GM21825 (cell line): ENCODE measurements around the gene ZCCHC9.
A peak's percentile ranks its signal among the peaks of the same experiment; 100 is the strongest.
"Not testable (repeated sequence)": the region's sequence is repeated elsewhere in the genome, so short reads cannot be mapped to it uniquely, and the experiment has no call there.

ENCODE experiments used
- ATAC-seq: cut with Tn5 transposase; IDR thresholded peaks from one replicate; pipeline ENCODE4 v1.9.1; 2021; ENCODE audit warnings: mild to moderate bottlenecking, moderate library complexity; ENCODE audit not compliant: unreplicated experiment

Gene ZCCHC9, protein sequence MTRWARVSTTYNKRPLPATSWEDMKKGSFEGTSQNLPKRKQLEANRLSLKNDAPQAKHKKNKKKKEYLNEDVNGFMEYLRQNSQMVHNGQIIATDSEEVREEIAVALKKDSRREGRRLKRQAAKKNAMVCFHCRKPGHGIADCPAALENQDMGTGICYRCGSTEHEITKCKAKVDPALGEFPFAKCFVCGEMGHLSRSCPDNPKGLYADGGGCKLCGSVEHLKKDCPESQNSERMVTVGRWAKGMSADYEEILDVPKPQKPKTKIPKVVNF

GRCh38 chr5:81301271-81302015 is at the start of gene ZCCHC9:
Gene ZCCHC9, plus strand, starts transcription at chr5:81301587. Its CDS starts 3,171 bp downstream, at chr5:81304758.
- peak; percentile 97 for ATAC-seq

DNA sequence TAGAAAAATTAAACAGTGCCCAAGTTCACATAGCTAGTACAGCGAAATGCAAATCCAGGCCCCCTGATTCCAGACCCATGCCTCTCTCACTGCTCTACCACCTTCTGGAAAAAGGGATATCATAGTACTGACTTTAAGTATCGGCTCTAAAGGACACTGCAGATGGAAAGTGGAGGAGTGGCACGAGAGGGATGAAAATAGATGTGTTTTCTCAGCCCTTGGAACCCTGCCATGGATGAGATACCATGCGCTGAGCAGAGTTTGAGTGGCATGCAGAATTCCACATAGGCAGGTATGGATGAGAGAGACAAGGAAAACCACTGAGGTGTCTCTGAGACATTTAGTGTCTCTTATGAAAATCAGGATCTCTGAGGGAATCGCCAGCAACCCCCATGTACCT is 49.5 kb upstream of the ZCCHC9 start:
- no peak for ATAC-seq

- no peak for ATAC-seq
Observed at GRCh38 chr5:81252904-81253303, 48.5 kb upstream of the ZCCHC9 start.

DNA sequence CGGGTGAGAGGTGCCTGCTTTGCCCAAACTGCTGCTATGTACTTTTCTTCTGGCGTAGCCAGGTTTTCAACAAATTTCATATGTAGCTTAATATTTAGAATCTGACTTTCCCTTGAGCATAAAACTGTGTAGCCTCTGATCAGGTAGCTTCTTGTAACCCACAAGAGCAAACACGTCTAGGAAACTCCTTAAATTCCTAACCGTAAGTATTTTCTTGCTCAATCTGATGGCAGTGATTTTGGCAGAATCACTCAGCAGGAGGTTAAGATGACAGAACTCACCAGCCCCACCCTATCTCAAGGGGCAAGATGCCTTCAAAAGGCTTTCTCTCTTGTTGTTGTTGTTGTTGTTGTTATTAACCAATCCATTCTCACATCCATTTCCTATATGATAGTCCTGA is 47.5 kb upstream of the ZCCHC9 start:
- ATAC-seq, result no peak

DNA sequence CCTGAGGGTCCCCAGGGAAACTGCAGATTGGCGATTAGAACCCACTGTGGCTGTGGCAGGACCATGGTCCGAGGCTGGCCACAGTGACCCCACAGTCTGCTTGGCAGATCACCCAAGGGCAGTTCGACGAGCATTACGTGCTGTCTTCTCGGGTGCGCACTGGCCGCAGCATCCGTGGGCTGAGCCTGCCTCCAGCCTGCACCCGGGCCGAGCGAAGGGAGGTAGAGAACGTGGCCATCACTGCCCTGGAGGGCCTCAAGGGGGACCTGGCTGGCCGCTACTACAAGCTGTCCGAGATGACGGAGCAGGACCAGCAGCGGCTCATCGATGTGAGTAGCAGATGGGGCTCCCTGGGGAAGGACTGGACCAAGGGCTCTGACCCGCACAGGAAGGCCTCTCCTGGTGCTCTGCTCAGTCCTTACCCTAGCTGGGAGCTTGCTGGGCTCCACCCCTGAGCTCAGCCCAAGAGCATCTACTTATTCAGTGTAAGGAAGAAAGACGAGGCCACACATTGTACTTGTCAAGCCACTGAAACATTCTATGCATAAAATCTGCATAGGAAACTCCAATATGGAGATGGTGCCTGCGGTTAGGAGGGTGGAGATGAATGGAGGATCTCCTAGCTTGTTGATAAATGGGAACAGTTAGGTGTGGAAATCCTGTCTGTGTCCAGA is 46.4 kb upstream of the ZCCHC9 start:
- no peak for ATAC-seq

- ATAC-seq, result no peak
Observed at GRCh38 chr5:81256766-81257165, 44.6 kb upstream of the ZCCHC9 start.

DNA sequence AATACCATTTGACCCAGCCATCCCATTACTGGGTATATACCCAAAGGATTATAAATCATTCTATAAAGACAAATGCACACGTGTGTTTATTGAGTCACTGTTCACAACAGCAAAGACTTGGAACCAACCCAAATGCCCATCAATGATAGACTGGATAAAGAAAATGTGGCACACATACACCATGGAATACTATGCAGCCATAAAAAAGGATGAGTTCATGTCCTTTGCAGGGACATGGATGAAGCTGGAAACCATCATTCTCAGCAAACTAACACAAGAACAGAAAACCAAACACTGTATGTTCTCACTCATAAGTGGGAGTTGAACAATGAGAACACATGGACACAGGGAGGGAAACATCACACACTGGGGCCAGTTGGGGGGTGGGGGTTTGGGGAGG is 38.6 kb upstream of the ZCCHC9 start:
- not testable (repeated sequence) for ATAC-seq

DNA sequence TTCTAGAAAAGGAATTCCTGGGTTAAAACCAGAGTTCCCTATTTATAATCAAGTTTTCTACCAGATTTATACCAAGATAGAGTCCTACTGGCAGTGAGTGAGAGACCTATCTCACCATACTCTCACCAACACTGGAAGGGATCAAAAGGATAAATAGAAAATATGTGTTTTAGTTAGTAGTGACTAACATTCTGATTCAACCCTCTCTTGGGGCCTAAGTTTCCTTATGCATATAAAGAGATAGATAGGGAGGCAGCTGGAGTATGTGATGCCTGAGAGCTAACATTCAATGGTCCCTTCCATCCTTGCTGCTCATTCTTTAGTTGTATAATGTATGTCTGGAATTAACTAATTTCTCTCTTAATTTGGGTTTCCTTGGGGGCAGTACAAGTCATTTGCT is 36.3 kb upstream of the ZCCHC9 start:
- no peak for ATAC-seq

DNA sequence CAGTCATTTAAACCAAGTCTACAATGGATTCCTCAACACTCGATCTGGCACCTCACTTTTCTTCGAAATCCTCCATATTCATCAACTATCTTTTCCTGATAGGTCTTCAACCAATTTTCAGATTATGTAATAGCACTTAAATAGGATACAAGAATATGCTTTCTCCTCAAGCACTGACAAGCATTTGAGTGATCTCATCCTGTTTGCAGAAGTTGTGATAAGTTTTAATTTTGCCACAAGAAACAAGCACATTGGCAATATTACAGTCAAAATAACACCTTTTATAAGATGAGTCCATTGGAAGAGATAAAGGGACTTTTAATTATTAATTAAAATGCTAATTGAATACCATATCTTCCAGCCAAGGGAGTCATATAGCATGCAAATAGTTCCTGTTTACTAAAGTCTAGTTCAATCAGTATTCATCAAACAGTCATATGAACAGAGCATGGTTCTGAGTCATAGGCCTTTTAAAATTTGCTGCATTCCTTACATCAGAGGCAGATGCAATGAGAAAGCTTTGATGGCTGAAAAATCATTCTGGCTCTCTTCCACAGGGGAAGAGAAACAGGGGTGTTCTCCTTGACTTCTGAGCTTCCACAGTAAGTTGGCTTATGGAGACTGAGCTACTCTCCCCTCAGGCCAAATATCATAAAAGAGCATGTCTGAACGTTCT is 32.7 kb upstream of the ZCCHC9 start:
- no peak for ATAC-seq

DNA sequence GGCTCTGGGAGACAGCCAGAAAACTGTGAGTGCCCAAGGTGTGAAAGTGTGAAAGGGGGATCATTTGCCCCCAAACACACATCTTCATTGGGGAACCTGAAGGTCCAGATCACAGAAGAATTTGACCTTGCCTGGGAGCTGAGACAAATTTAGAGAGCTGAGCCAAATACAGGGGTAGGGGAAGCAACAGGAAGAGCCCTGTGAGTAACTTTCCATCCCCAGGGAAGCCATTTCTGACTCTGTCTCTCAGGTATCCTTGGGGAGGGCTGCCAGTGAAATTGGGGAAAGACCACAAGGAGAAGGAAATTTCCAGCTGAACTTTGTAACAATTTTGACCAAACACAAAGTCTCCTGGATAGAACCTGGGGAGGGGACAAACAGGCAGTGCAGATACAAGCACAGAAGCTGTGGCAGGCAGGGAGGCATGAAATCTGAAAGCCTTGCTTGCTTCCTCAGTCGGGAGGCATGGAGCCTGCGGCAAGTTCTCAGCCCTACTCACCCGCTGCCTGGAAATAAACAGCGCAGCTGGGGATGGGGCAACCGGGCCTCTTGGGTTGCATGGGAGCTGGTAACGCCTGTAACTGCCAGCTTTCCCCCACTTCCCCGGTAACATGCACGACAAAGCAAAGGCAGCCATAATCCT is 31.5 kb upstream of the ZCCHC9 start:
- no peak for ATAC-seq

DNA sequence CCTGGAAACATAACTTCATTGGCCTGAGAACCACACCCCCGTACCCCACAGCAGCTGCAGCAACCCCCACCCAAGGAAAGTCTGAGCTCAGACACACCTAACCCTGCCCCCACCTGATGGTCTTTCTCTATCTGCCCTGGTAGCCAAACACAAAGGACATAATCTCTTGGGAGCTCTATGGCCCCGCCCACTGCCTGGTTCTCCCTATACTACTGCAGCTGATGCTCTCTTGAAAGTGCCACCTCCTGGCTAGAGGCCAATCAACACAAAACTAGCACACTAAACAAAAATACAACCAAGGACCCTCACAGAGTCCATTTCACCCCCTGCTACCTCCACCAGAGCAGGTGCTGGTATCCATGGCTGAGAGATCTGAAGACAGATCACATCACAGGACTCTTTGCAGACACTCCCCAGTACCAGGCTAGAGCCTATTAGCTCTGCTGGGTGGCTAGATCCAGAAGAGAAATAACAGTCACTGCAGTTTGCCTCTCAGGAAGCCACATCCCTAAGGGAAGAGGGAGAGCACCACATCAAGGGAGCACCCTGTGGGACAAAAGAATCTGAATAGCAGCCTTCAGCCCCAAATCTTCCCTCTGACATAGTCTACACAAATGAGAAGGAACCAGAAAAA is 30.9 kb upstream of the ZCCHC9 start:
- ATAC-seq, result not testable (repeated sequence)

DNA sequence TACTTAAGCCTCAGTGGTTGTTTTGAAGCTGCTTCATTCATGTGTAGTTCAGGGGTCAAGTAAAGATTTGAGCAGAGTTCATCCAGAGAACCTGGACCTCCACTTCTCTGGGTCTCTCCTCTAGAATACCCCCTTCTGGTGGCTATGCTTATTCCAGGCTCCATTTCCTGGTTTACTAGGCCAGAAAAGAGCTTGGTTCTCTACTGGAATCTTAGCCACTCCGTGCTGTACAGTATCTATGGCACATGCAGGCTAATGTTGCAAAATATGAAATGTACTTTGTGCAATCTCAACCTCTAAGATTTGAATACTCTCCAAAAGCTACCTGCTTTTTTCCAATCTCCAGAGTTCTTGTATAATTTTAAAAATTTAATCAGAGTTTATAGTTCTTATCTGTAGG is 17.4 kb upstream of the ZCCHC9 start:
- no peak for ATAC-seq

DNA sequence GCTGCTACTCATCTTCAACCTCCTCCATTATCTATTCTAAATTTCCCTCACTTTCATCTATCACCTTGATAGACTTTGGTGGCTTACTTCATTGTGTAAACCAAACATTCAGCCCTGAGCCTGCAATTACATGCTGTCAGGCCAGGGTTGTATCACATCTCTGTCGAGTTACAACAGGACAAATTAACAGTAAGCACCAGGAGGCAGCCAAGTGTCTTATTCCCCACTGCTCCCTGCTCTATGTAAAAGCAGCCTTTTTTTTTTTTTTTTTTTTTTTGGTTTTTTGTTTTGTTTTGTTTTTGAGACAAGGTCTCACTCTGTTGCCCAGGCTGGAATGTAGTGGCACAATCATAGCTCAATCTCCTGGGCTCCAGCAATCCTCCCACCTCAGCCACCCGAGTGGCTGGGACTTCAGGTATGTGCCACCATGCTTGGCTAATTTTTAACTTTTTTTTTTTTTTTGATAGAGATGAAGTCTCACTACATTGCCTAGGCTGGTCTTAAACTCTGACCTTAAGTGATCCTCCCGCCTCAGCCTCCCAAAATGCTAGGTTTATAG is 15.2 kb upstream of the ZCCHC9 start:
- ATAC-seq, result no peak

GRCh38 chr5:81288021-81288433 is 13.4 kb upstream of the ZCCHC9 start:
- ATAC-seq, result no peak

DNA sequence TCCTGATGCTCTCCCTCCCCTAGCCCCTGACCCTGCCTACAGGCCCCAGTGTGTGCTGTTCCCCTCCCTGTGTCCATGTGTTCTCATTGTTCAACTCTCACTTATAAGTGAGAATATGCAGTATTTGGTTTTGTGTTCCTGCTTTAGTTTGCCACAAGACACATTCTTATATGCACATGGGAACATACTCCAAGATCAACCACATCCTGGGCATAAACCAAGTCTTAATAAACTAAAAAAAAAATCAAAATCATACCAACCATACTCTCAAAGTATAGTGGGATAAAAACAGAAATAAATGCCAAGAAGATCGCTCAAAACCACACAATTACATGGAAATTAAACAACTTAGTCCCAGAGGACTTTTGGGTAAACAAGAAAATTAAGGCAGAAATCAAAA is 11.2 kb upstream of the ZCCHC9 start:
- no peak for ATAC-seq

GRCh38 chr5:81292130-81292529 is 9.3 kb upstream of the ZCCHC9 start:
- no peak for ATAC-seq

DNA sequence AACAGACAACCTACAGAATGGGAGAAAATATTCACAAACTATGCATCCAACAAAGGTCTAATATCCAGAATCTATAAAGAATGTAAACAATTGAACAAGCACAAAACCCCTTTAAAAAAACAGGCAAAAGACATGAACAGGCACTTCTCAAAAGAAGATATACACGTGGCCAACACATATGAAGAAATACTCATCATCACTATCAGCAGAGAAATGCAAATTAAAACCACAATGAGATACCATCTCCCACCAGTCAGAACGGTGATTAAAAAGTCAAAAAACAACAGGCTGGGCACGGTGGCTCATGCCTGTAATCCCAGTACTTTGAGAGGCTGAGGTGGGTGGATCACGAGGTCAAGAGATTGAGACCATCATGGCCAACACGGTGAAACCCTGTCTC is 7.4 kb upstream of the ZCCHC9 start:
- ATAC-seq, result not testable (repeated sequence)

GRCh38 chr5:81297531-81297930 is 3.9 kb upstream of the ZCCHC9 start:
- no peak for ATAC-seq

DNA sequence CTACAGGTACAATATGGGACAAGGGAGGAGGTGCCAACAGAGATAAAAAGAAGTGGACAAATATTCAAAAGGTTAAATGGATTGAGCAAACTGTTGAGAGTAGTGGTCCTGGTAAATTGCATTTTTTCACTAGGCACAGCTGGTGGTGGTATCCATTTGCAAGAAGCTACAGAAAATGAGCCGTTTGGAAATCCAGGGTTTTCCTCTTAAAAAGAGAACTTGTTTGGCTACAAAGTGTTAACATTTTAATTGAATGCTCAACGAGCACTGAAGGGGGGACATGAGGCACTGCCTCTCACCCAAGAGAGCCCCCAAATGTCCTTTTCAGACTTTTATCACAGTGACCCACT is 491 bp upstream of the ZCCHC9 start:
- no peak for ATAC-seq

DNA sequence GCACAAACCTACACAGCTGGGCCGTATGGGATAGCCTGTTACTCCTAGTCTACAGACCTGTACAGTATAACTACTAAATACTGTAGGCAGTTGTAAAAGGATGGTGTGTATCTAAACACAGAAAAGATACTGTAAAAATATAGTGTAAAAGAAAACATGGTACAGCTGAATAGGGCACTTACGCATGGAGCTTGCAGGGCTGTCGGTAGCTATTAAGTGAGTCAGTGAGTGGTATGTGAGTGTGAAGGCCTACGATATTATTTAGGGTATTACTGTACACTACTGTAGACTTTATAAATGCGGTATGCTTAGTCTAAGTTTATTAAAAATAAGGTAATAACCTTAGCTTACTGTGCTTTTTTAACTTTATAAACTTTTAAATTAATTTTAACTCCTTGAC is 1.2 kb downstream of the ZCCHC9 start:
- no peak for ATAC-seq
